KMS-11 (cell line): ENCODE data around the gene PEAK3.

Experiments used
- H2AFZ ChIP-seq: fragments of 200-600 bp; sonication (generic); 2 replicates; pipeline ENCODE4 v1.6.1; 2016; ENCODE audit warnings: antibody characterized with exemption, mixed run types, low read depth
- H3K27ac ChIP-seq: fragments of 200-600 bp; sonication (generic); 2 replicates; pipeline ENCODE4 v1.6.1; 2016; ENCODE audit warnings: mild to moderate bottlenecking, mixed run types
- H3K27me3 ChIP-seq: fragments of 200-600 bp; sonication (generic); 2 replicates; pipeline ENCODE4 v1.6.1; 2017; ENCODE audit warnings: mild to moderate bottlenecking, low read depth, mixed run types, moderate library complexity; ENCODE audit not compliant: insufficient read depth
- H3K36me3 ChIP-seq: fragments of 200-600 bp; sonication (generic); 2 replicates; pipeline ENCODE4 v1.6.1; 2017; ENCODE audit warnings: mild to moderate bottlenecking, mixed run types; ENCODE audit not compliant: insufficient read depth
- H3K4me1 ChIP-seq: fragments of 200-600 bp; sonication (generic); 2 replicates; pipeline ENCODE4 v1.6.1; 2016; ENCODE audit warnings: mild to moderate bottlenecking, low read depth, mixed run types; ENCODE audit not compliant: poor library complexity, severe bottlenecking
- H3K4me2 ChIP-seq: fragments of 200-600 bp; sonication (generic); 2 replicates; pipeline ENCODE4 v1.7.0; 2016; ENCODE audit warnings: mild to moderate bottlenecking, mixed run types
- H3K4me3 ChIP-seq: fragments of 200-600 bp; sonication (generic); IDR thresholded peaks from 2 replicates; pipeline ENCODE4 v1.6.1; 2017; ENCODE audit warnings: low read depth, low read length, mixed read lengths; ENCODE audit not compliant: insufficient read depth
- H3K79me2 ChIP-seq: fragments of 200-600 bp; sonication (generic); 2 replicates; pipeline ENCODE4 v1.6.1; 2016; ENCODE audit warnings: low read depth, mixed run types; ENCODE audit not compliant: insufficient read depth
- H3K9ac ChIP-seq: fragments of 200-600 bp; sonication (generic); 2 replicates; pipeline ENCODE4 v1.6.1; 2016; ENCODE audit warnings: mild to moderate bottlenecking, mixed run types
- H4K20me1 ChIP-seq: fragments of 200-600 bp; sonication (generic); 2 replicates; pipeline ENCODE4 v1.6.1; 2016; ENCODE audit warnings: mild to moderate bottlenecking, mixed run types; ENCODE audit not compliant: insufficient read depth
- TF ChIP-seq, protein P1 (sequence below): fragments of 200-600 bp; sonication (generic); conservative IDR thresholded peaks from 2 replicates; pipeline ENCODE4 v1.6.1; 2017; ENCODE audit warnings: low read depth, mild to moderate bottlenecking, antibody characterized with exemption, low read length, moderate library complexity, mixed read lengths

PEAK3 gene

GRCh38 chr19:2315121-2315817 lies 33.3 kb upstream of the PEAK3 start:
- H3K79me2 ChIP-seq: no peaks in the 10 kb centered on the region
- no peak overlapping the region for H3K27ac ChIP-seq
- H4K20me1 ChIP-seq: no peaks in the 10 kb centered on the region
- H2AFZ ChIP-seq: no peak overlapping the region
- no peaks in the 10 kb centered on the region for H3K4me1 ChIP-seq
- TF ChIP-seq, protein P1, sequence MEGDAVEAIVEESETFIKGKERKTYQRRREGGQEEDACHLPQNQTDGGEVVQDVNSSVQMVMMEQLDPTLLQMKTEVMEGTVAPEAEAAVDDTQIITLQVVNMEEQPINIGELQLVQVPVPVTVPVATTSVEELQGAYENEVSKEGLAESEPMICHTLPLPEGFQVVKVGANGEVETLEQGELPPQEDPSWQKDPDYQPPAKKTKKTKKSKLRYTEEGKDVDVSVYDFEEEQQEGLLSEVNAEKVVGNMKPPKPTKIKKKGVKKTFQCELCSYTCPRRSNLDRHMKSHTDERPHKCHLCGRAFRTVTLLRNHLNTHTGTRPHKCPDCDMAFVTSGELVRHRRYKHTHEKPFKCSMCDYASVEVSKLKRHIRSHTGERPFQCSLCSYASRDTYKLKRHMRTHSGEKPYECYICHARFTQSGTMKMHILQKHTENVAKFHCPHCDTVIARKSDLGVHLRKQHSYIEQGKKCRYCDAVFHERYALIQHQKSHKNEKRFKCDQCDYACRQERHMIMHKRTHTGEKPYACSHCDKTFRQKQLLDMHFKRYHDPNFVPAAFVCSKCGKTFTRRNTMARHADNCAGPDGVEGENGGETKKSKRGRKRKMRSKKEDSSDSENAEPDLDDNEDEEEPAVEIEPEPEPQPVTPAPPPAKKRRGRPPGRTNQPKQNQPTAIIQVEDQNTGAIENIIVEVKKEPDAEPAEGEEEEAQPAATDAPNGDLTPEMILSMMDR: no peak
- H3K9ac ChIP-seq: no peak overlapping the region
- no peak overlapping the region for H3K4me2 ChIP-seq
- no peak overlapping the region for H3K4me3 ChIP-seq
- H3K36me3 ChIP-seq: no peaks in the 10 kb centered on the region
- H3K27me3 ChIP-seq: peaks cover 4% of the 10 kb centered on the region; the same call in 1 of the 2 replicates

- TF ChIP-seq, protein P1: no peak
- Histone ChIP-seq H3K27me3 (peaks cover 13% of the 10 kb centered on the region; the same call in 1 of the 2 replicates), H3K79me2 (no peaks in the 10 kb centered on the region), H3K9ac (no peak overlapping the region), H3K4me2 (no peak overlapping the region), H4K20me1 (no peaks in the 10 kb centered on the region), H3K36me3 (no peaks in the 10 kb centered on the region), H3K27ac (no peak overlapping the region), H3K4me1 (peaks cover 6% of the 10 kb centered on the region), H3K4me3 (no peak overlapping the region), H2AFZ (no peak overlapping the region)
Observed at GRCh38 chr19:2312820-2313501, 31.0 kb upstream of the PEAK3 start.

GRCh38 chr19:2311093-2311492 lies 29.1 kb upstream of the PEAK3 start:
- Histone ChIP-seq H2AFZ (no peak overlapping the region), H3K4me1 (peaks cover 6% of the 10 kb centered on the region), H3K4me2 (no peak overlapping the region), H3K4me3 (no peak overlapping the region), H4K20me1 (no peaks in the 10 kb centered on the region), H3K9ac (no peak overlapping the region), H3K27me3 (peaks cover 23% of the 10 kb centered on the region; the same call in 1 of the 2 replicates), H3K79me2 (no peaks in the 10 kb centered on the region), H3K27ac (no peak overlapping the region), H3K36me3 (no peaks in the 10 kb centered on the region)
- TF ChIP-seq, protein P1: no peak

- Histone ChIP-seq H3K27ac (no peak overlapping the region), H3K36me3 (no peaks in the 10 kb centered on the region), H3K4me3 (no peak overlapping the region), H3K9ac (no peak overlapping the region), H3K4me2 (no peak overlapping the region), H3K27me3 (peaks cover 26% of the 10 kb centered on the region; the same call in 1 of the 2 replicates), H4K20me1 (no peaks in the 10 kb centered on the region), H3K79me2 (no peaks in the 10 kb centered on the region), H3K4me1 (peaks cover 6% of the 10 kb centered on the region), H2AFZ (no peak overlapping the region)
- TF ChIP-seq, protein P1: no peak
Observed at GRCh38 chr19:2309734-2310362, 27.9 kb upstream of the PEAK3 start.
